ENCODE data around the gene RAB4A. TPM values are rescaled to one million over a fixed set of nuclear protein-coding genes. Genes with fewer than 3 reads are reported as not detected.

Gene RAB4A
- total and polyA plus RNA-seq, 2 of the 8 experiments (the other 6 are each of a cell fraction or from before 2014, with no cell fraction given), result 13.3 to 68.8 TPM

DNA sequence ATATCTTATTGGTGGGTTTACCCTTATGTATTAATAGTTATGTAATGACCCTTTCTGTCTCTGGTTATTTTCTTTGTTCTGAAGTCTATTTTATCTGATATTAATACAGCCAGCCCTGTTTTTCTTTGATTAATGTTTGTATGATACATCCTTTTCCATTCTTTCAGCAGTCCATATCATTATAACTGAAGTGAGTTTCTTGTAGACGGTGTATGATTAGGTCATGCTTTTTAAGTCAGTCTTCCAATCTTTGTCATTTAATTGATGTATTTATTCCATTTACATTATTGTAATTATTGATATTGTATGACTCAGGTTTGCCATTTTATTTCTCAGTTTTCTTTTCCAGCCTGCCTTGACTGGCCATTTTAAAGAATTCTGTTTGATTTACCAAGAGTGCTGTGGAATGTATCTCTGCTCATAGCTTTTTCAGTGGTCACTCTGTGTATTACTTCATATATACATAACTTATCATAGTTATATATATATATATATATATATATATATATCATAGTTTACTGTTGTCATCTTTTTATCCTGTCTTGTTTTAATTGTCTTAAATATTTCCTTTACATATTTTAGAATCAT lies 10.5 kb downstream of the RAB4A start:
- H3K79me2 ChIP-seq (ENCODE audit: control insufficient read depth in 1 of 2, insufficient read depth in 2 of 2, low read length in 2 of 2), result peaks cover 6 to 80% of the 10 kb centered on the region in 2 experiments
- no peak overlapping the region for H3K4me2 ChIP-seq (ENCODE audit: insufficient read depth in 1 of 2, low read depth in 2 of 2, low read length in 2 of 2)
- H4K20me1 ChIP-seq (replicated peaks in 1 of 2; ENCODE audit: control insufficient read depth in 1 of 2, insufficient read depth in 2 of 2, low read length in 2 of 2), result peaks cover 10 to 11% of the 10 kb centered on the region in 2 experiments
- H4K91ac ChIP-seq (replicated peaks; ENCODE audit: insufficient read length, low read length), result no peak overlapping the region
- no peak overlapping the region for H2BK20ac ChIP-seq (ENCODE audit: low read length)
- H3K18ac ChIP-seq (ENCODE audit: extremely low read depth, low read length), result no peak overlapping the region
- no peak overlapping the region for H3K4ac ChIP-seq (replicated peaks; ENCODE audit: insufficient read length, low read depth, low read length)
- ChIA-PET CTCF (ENCODE audit: partially characterized antibody) (interaction anchor here (0.7 kb wide), 1 partner anchor 224 kb away, joined by 3 read pairs; no protein-coding TSS in a partner anchor), POLR2A (ENCODE audit: partially characterized antibody) (interaction anchor here (0.8 kb wide), 1 partner anchor 31 kb away, joined by 3 read pairs; no protein-coding TSS in a partner anchor)
- H3K9ac ChIP-seq (replicated peaks in 1 of 4; ENCODE audit: extremely low read depth in 1 of 4, low read depth in 3 of 4, low read length in 3 of 4), result no peak overlapping the region
- no peak overlapping the region for H2BK12ac ChIP-seq (ENCODE audit: low read depth, low read length)
- FAIRE-seq, result no peak
- H2AK5ac ChIP-seq (ENCODE audit: low read depth, low read length), result no peak overlapping the region
- peaks cover 16% of the 10 kb centered on the region for H3K79me1 ChIP-seq (ENCODE audit: low read depth, low read length)
- no peak overlapping the region for H2BK120ac ChIP-seq (replicated peaks; ENCODE audit: low read depth, low read length)
- H3K23me2 ChIP-seq (ENCODE audit: low read depth, low read length), result no peaks in the 10 kb centered on the region
- no peak overlapping the region for H3K23ac ChIP-seq (ENCODE audit: insufficient read length)
- H3K4me3 ChIP-seq (ENCODE audit: extremely low read depth in 1 of 4, insufficient read depth in 2 of 4, low read depth in 3 of 4, low read length in 4 of 4), result no peak overlapping the region
- no peak overlapping the region for H3K14ac ChIP-seq (ENCODE audit: insufficient read length)
- no peak overlapping the region for H4K8ac ChIP-seq (ENCODE audit: extremely low read depth, insufficient read depth, low read length)
- no peak for TF ChIP-seq RFX5 (IDR thresholded peaks at IDR 0.05; ENCODE audit: borderline replicate concordance, low read depth, low read length)
- TF ChIP-seq CEBPB (IDR thresholded peaks at IDR 0.05; ENCODE audit: low read depth, low read length), result no peak
- H3K4me1 ChIP-seq (replicated peaks in 1 of 4; ENCODE audit: control insufficient read depth in 3 of 4, insufficient read depth in 4 of 4, low read length in 3 of 4), result peaks cover 0 to 4% (median under 1%) of the 10 kb centered on the region in 4 experiments; a peak in 1 of 7 replicates
- no peaks in the 10 kb centered on the region for H3K9me3 ChIP-seq (ENCODE audit: insufficient read depth in 2 of 2, low read depth in 1 of 2, low read length in 1 of 2)
- no peak overlapping the region for H4K5ac ChIP-seq (ENCODE audit: insufficient read length, low read depth, low read length)
- H3K56ac ChIP-seq (replicated peaks; ENCODE audit: insufficient read length, low read depth, low read length), result no peak overlapping the region
- no peak overlapping the region for H2BK5ac ChIP-seq (ENCODE audit: low read depth, low read length)
- H3K27me3 ChIP-seq (replicated peaks in 1 of 4; ENCODE audit: control insufficient read depth in 3 of 4, extremely low read depth in 1 of 4, insufficient read depth in 3 of 4, low read length in 3 of 4), result no peaks in the 10 kb centered on the region
- H3K27ac ChIP-seq (ENCODE audit: low read depth, low read length), result no peak overlapping the region
- H2AFZ ChIP-seq (ENCODE audit: low read length), result no peak overlapping the region
- no peak for DNase-seq (ENCODE audit: low read depth in 1 of 2, low spot score in 2 of 2)
- H2BK15ac ChIP-seq (ENCODE audit: low read length), result no peak overlapping the region
- H3K36me3 ChIP-seq (ENCODE audit: control insufficient read depth in 2 of 4, insufficient read depth in 4 of 4, low read length in 3 of 4), result no peaks in the 10 kb centered on the region
- WGBS, 2 experiments (ENCODE audit: extremely low coverage in 1 of 2, insufficient coverage in 1 of 2, insufficient read length in 1 of 2, insufficient replicate concordance in 2 of 2, low coverage in 1 of 2, low lambda C conversion rate in 2 of 2, missing lambda C conversion rate in 1 of 2), result 100% methylated on average over 1 of the region's 1 CpG; no CpG with 5 or more reads in 1 of the 2 experiments
